VCaP (cell line): ENCODE measurements around the gene LRCH1.

ENCODE experiments used
- H3K27ac ChIP-seq: fragments of 450-650 bp; 2 replicates; pipeline ENCODE4 v1.5.1; 2017
- TF ChIP-seq, protein P1 (sequence below): fragments of 450-650 bp; conservative IDR thresholded peaks from 2 replicates; pipeline ENCODE4 v1.5.1; 2017; ENCODE audit warnings: mild to moderate bottlenecking, moderate library complexity

Gene LRCH1

DNA sequence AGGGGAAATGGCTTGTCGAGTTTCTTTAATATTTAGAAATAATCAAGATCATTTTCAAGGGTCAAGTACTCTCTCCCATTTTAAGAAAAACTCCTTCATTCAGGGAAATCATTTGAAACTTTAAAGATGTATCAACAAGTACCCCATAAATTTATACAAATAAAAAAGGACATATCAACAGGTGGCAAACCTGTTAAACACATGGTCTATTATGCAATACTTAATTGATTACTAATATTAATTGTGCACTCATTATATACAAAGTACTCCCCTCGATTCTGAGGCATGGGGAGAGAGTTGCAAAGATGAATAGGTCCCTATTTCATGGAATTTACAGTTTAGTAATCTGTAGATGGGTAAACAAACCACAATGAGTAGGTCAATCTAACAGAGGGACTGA is 2.1 kb upstream of the LRCH1 start:
- H3K27ac ChIP-seq, result peak overlapping the region; percentile 93
- TF ChIP-seq, protein P1, sequence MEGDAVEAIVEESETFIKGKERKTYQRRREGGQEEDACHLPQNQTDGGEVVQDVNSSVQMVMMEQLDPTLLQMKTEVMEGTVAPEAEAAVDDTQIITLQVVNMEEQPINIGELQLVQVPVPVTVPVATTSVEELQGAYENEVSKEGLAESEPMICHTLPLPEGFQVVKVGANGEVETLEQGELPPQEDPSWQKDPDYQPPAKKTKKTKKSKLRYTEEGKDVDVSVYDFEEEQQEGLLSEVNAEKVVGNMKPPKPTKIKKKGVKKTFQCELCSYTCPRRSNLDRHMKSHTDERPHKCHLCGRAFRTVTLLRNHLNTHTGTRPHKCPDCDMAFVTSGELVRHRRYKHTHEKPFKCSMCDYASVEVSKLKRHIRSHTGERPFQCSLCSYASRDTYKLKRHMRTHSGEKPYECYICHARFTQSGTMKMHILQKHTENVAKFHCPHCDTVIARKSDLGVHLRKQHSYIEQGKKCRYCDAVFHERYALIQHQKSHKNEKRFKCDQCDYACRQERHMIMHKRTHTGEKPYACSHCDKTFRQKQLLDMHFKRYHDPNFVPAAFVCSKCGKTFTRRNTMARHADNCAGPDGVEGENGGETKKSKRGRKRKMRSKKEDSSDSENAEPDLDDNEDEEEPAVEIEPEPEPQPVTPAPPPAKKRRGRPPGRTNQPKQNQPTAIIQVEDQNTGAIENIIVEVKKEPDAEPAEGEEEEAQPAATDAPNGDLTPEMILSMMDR, result no peak

DNA sequence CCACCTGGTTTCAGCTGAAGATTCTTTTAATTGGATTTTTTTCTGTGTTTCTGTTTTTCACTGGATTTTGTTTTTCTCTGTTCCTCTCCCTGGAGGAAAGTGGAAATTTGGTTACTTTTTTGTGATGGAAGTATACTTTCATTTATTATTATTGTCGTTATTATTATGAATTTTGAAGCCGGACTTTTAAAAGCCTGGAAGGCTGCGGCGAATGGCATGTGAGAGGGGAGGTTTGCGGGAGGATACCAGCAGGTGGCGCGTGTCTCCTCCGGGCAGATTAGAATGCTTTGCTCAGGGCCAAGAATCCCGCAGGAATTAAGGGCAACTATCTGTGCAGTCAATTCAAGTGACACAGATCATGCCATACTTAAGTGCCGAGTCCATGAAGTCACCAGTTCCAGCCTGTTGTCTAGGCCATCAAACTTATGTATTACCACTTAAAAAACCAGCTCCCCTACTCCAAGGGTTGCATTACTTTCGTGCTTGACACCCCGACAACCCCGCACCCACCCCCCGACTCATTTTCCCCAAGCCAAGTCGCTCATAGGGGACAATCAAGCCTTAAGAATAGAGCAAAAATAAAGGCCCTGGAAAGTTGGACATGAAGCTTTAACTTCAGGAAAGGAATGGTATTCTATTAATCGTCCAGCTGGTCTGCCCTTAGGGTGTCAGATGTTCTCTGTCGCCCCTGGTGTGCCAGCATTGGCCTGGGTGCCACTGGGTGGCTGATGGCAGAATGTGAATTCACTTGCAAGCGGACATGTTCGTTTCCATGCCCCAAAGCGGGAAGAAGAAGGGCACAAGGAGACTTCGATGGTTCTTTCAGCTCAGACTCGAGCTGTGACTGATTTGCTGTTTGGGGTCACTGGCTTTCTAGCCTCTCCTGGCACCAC is 1.3 kb upstream of the LRCH1 start:
- TF ChIP-seq, protein P1, result peak; percentile 95
- H3K27ac ChIP-seq, result peak overlapping the region; percentile 93

DNA sequence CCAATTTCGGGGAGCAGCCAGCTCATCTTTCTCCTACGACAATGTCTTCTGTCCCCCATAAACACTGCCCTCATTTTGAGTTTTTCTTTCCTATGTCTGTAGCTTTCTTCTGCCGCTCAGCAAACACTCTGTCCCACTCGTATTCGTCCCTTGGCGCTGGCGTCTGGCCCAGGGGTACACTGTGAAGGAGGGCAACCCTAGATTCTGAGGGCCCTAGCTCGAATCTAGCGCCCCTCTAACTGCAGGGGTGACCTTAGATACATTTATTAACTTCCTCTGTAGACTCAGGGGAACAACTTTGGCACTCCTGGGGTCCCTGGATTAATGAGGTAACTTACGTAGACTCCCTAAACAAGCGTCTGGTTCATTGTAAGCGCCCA is 677 bp upstream of the LRCH1 start:
- H3K27ac ChIP-seq, result peak overlapping the region; percentile 93
- TF ChIP-seq, protein P1, result no peak

DNA sequence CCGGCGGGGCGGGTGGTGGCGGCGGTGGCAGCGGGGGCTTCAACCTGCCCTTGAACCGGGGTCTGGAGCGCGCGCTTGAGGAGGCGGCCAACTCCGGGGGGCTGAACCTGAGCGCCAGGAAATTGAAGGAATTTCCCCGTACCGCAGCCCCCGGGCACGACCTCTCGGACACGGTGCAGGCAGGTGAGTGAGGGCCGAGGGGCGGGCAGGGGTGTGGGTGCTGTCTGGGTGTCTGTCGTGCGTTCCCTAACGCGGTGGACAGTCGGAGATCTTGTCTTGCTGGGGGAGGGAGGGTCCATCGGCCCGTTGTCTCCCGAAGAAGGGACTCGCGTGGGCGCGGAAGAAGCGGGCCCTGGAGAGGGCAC is 533 bp downstream of the LRCH1 start:
- TF ChIP-seq, protein P1, result no peak
- H3K27ac ChIP-seq, result peak overlapping the region; percentile 93

DNA sequence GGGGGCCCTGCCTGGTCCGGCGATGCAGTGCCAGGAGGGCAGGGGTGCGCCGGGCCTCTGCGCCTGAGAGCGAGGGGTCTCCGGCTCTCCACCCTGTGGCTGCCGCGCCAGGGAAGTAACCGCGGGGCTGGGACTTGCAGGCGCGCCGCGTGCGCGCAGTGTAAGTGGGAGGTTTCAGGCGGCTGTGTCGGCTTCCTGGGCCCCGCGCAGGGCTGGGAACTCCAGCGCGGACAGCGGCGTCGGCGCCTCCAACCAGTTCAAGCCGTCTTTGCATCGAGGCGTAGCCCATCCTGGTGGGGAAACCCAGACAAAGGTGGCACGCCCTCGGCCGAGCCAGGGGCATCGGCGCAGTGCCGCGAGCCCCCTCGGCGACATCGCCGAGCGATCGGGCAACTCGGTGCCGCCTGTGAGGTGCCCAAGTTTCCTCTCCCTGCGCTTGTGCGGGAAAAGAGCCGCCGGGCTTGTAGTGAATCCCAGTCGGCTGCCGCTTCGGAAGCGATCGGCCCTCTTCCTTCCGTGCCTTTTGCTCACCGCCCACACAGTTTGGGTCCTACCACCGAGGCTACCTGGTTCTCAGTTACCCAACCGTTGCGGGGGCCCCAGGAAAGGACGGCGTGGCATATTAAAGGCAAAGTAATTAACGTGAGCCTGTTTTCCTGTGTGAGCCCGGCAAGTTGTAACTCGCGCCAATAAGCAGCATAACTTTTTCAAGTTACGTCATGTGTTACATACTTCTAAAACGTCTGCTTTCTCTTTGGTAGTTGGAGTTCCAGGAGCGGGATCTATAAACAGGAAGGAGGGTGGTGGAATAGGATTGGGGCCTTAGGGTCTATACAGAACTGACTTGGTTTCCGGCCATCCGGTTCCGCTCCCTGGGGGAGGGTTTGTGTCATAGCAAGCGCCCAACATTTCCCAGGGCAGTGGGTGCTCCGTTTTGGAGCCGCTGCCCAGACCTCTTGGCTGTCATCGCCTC is 1.2 kb downstream of the LRCH1 start:
- TF ChIP-seq, protein P1, result peak; percentile 14
- H3K27ac ChIP-seq, result peak overlapping the region; percentile 93

DNA sequence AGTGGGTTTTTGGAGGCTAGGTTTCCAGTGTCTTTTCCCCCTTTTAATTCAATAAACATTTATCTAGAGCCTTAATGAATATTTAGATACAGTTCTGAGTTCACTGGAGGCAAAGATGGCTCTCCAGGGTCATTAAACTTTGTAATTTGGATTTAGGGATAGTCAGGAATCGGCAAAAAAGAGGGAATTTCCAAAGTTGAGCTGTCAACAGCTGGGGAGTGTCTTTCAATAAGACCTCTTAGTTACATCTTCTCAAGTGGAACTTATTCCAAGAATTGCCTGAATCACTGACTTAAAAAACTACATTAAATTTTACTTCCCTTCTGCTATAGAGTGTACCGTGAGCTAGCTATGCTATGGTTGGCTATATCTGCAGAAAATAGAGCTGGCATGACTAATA is 2.0 kb downstream of the LRCH1 start:
- TF ChIP-seq, protein P1, result 0 out of 2 replicates have a peak, but pooled peaks have one; percentile 2
- peak overlapping the region; percentile 93 for H3K27ac ChIP-seq

DNA sequence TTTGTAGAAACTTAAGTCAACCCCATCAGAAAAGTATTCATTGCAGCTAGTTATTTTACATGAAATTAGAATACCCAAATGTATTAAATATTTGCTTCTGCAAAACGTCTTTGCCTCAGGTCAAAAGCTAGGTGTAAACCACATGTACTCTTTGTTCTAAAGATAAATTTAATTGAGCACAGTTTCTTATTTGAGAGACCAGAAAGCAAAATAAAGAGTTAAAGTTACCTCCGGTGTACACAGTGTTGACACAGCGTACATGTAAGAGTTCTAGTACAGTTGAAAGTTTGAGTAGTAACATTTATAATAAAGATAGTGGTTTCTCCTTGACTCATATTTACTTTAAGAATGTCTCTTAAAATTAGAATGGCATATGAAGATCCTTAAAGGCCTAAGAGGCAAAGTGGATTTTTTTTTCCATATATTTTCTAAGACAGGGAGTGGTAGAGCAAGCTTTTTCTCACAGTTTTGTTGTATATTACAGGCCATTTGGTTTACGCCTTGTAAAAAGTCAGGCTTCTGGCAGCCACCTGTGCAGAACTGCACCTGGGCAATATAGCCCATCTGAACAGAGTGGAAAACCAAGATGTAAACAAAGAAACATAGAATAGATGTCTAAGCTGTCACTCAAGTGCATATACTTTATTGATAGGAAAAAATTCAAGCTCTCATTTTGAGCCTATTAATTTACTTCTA is 2.9 kb downstream of the LRCH1 start:
- H3K27ac ChIP-seq, result peak overlapping the region; percentile 93

More for the DNA sequence above, 2.9 kb downstream of the LRCH1 start:
- TF ChIP-seq, protein P1, result no peak
